SK-N-SH (cell line): ENCODE measurements around the gene CCDC175. TPM values are rescaled to one million over a fixed set of nuclear protein-coding genes. Genes with fewer than 3 reads are reported as not detected.

Experiments used
- CTCF ChIA-PET: fragments of 300-600, 350-600 bp; formaldehyde crosslinking; extraction: SDS; loops from one replicate; lab custom pipeline; 2021; lab: Yijun Ruan, JAX
- POLR2A ChIA-PET: fragments of 350-600 bp; sonication (Branson Sonifier 250); formaldehyde crosslinking; extraction: SDS; loops from one replicate; lab custom pipeline; 2020; ENCODE audit warnings: antibody characterized with exemption, inconsistent platforms; lab: Yijun Ruan, JAX
- DNase-seq: peaks from one replicate; pipeline ENCODE4 v3.0.0; 2012
- H2AFZ ChIP-seq: fragments of 200-600 bp; sonication (generic); 2 replicates; pipeline ENCODE4 v1.8.1; 2016; ENCODE audit warnings: antibody characterized with exemption, mild to moderate bottlenecking, low read depth
- H3F3A ChIP-seq: fragments of 200-600 bp; sonication (generic); replicated peaks from 2 replicates; pipeline ENCODE3; 2016; ENCODE audit warnings: antibody characterized with exemption, mild to moderate bottlenecking; ENCODE audit not compliant: insufficient read depth
- H3K27ac ChIP-seq, 2 experiments: fragments of 200-500 bp in 1 of 2; fragments of 200-600 bp in 1 of 2; sonication (Bioruptor generic) in 1 of 2; sonication (generic), shearing (Covaris generic) in 1 of 2; 2 replicates each; pipeline versions ENCODE4 v1.5.1 to v1.6.1; 2014 to 2016; ENCODE audit warnings: low read depth in 2 of 2, inconsistent platforms in 1 of 2, low read length in 1 of 2, mild to moderate bottlenecking in 1 of 2, mixed read lengths in 1 of 2
- H3K27me3 ChIP-seq: fragments of 200-600 bp; sonication (generic), shearing (Covaris generic); 2 replicates; pipeline ENCODE4 v1.6.1; 2016; ENCODE audit warnings: mixed run types; ENCODE audit not compliant: insufficient read depth
- H3K36me3 ChIP-seq, 2 experiments: fragments of 200-500 bp in 1 of 2; fragments of 200-600 bp in 1 of 2; sonication (Bioruptor generic) in 1 of 2; sonication (generic) in 1 of 2; replicated peaks in 1 of 2; 2 replicates each; pipeline versions ENCODE3 to v1.5.1; 2014 to 2016; ENCODE audit warnings: low read length in 1 of 2, mild to moderate bottlenecking in 1 of 2; ENCODE audit not compliant: insufficient read depth in 2 of 2, control insufficient read depth in 1 of 2
- H3K4me1 ChIP-seq, 2 experiments: fragments of 200-500 bp in 1 of 2; fragments of 200-600 bp in 1 of 2; sonication (Bioruptor generic) in 1 of 2; sonication (generic), shearing (Covaris generic) in 1 of 2; 2 replicates each; pipeline versions ENCODE4 v1.5.1 to v1.6.1; 2014 to 2016; ENCODE audit warnings: low read depth in 1 of 2, low read length in 1 of 2, mixed run types in 1 of 2; ENCODE audit not compliant: insufficient read depth in 2 of 2, control insufficient read depth in 1 of 2
- H3K4me2 ChIP-seq: fragments of 200-600 bp; sonication (generic), shearing (Covaris generic); 2 replicates; pipeline ENCODE4 v1.6.1; 2017; ENCODE audit warnings: mixed run types
- H3K4me3 ChIP-seq, 2 experiments: fragments of 200-500 bp in 1 of 2; fragments of 200-600 bp in 1 of 2; sonication (Bioruptor generic) in 1 of 2; sonication (generic), shearing (Covaris generic) in 1 of 2; 2 replicates each; pipeline versions ENCODE4 v1.5.1 to v1.8.1; 2014 to 2016; ENCODE audit warnings: low read depth in 2 of 2, inconsistent platforms in 1 of 2, low read length in 1 of 2, mild to moderate bottlenecking in 1 of 2, mixed read lengths in 1 of 2, moderate library complexity in 1 of 2
- H3K79me2 ChIP-seq: fragments of 200-600 bp; sonication (generic); 2 replicates; pipeline ENCODE4 v1.8.1; 2017; ENCODE audit warnings: mild to moderate bottlenecking; ENCODE audit not compliant: insufficient read depth
- H3K9ac ChIP-seq: fragments of 200-600 bp; sonication (generic); 2 replicates; pipeline ENCODE4 v1.6.1; 2017; ENCODE audit warnings: mixed run types
- H3K9me2 ChIP-seq: fragments of 200-600 bp; sonication (generic); 2 replicates; pipeline ENCODE4 v1.6.1; 2017; ENCODE audit warnings: mixed run types
- H3K9me3 ChIP-seq: fragments of 200-600 bp; sonication (generic); 2 replicates; pipeline ENCODE4 v1.6.1; 2017; ENCODE audit warnings: mixed run types, mild to moderate bottlenecking, moderate library complexity
- H4K20me1 ChIP-seq: fragments of 200-600 bp; sonication (generic); 2 replicates; pipeline ENCODE4 v1.6.1; 2017; ENCODE audit warnings: mild to moderate bottlenecking, mixed run types; ENCODE audit not compliant: insufficient read depth
- ELF1 ChIP-seq: IDR thresholded peaks from 2 replicates; pipeline ENCODE4 v1.4.0; 2012
- EP300 ChIP-seq, 2 experiments: IDR thresholded peaks; 2 replicates each; pipeline versions ENCODE4 v1.4.0 to v1.6.1; 2012; ENCODE audit warnings: borderline replicate concordance in 1 of 2, low read depth in 1 of 2, low read length in 1 of 2
- FOSL2 ChIP-seq: IDR thresholded peaks from 2 replicates; pipeline ENCODE4 v1.4.0; 2012; ENCODE audit warnings: low read depth, mild to moderate bottlenecking, moderate library complexity, borderline replicate concordance
- GABPA ChIP-seq: IDR thresholded peaks from 2 replicates; pipeline ENCODE4 v1.4.0; 2012; ENCODE audit warnings: low read depth, mild to moderate bottlenecking
- JUND ChIP-seq: IDR thresholded peaks from 2 replicates; pipeline ENCODE4 v1.4.0; 2012
- MEF2A ChIP-seq: IDR thresholded peaks from 2 replicates; pipeline ENCODE4 v1.4.0; 2012; ENCODE audit warnings: low read depth, borderline replicate concordance
- POLR2AphosphoS5 ChIP-seq: IDR thresholded peaks from 2 replicates; pipeline ENCODE4 v1.6.1; 2012; ENCODE audit warnings: low read depth, low read length
- RCOR1 ChIP-seq: fragments of 150-350 bp; IDR thresholded peaks from 2 replicates; pipeline ENCODE4 v1.6.1; 2017; ENCODE audit warnings: antibody characterized with exemption, low read length
- RFX5 ChIP-seq: IDR thresholded peaks from 2 replicates; pipeline ENCODE4 v1.6.1; 2012; ENCODE audit warnings: mild to moderate bottlenecking, improper control_type of control experiment, low read length
- SIN3A ChIP-seq: IDR thresholded peaks from 2 replicates; pipeline ENCODE4 v1.6.1; 2012; ENCODE audit warnings: low read depth, mild to moderate bottlenecking, low read length, moderate library complexity, borderline replicate concordance
- TAF1 ChIP-seq: IDR thresholded peaks from 2 replicates; pipeline ENCODE4 v1.6.1; 2012; ENCODE audit warnings: low read depth, mild to moderate bottlenecking, low read length, moderate library complexity, borderline replicate concordance
- WGBS: methylation state at CpG from one replicate; pipeline ENCODE4 v1.1.6; 2017; ENCODE audit warnings: low lambda C conversion rate; 5-methylcytosine and 5-hydroxymethylcytosine counted together
- polyA plus RNA-seq, 3 experiments: library from polyadenylated mRNA; depleted of rRNA; stranded (reverse); fragments of >200 nt; gene quantifications; 2 replicates each; pipeline ENCODE4 v1.2.3, GENCODE V29; 2012
- TF ChIP-seq, protein P1 (sequence below): IDR thresholded peaks from 2 replicates; pipeline ENCODE4 v1.6.1; 2012; ENCODE audit warnings: mild to moderate bottlenecking, low read depth, low read length, moderate library complexity
- TF ChIP-seq, protein P2 (sequence below): fragments of 200-600 bp; sonication (generic); IDR thresholded peaks from 2 replicates; pipeline ENCODE4 v1.6.1; 2017; ENCODE audit warnings: antibody characterized with exemption, mild to moderate bottlenecking, moderate library complexity

CCDC175 gene
- polyA plus RNA-seq, 1 of the 3 experiments (the other 2 are of a cell fraction), result not detected

DNA sequence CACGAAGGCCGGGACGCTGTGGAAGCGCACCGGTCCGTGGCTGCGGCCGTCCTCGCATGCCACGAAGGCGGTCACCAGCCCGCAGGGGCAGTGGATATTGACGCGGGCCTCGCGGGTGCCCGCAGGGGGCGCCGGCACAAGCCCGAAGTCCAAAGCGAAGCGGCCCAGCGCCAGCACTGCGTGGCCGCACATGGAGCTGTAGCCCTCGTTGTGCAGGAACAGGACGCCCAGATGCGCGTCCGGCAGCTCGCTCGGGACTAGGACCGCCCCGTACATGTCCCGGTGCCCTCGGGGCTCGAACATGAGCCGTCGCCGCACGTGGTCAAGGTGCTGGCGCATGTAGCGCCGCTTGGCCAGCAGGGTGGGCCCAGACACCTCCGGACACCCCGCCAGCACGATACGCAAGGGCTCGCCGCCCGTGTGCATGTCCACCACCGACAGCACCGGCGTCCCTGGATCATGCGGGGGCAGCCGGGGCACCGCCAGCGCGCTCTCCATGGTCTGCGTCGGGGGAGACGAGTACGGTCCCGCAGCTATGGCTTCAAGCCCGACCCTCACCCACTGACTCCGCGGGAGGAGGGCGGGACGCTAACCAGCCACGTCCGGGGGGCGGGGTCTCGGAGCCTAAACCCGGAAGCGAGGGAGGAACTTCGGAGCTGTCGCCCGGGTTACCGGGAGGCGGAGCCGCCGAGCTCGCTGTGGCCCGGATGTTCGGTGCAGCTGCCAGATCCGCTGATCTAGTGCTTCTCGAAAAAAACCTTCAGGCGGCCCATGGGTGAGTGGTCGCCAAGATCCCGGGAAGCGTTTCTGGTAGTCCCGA, 92.6 kb downstream of the CCDC175 start, which contains the start of the genes JKAMP and L3HYPDH (continued):
- TF ChIP-seq, protein P1, sequence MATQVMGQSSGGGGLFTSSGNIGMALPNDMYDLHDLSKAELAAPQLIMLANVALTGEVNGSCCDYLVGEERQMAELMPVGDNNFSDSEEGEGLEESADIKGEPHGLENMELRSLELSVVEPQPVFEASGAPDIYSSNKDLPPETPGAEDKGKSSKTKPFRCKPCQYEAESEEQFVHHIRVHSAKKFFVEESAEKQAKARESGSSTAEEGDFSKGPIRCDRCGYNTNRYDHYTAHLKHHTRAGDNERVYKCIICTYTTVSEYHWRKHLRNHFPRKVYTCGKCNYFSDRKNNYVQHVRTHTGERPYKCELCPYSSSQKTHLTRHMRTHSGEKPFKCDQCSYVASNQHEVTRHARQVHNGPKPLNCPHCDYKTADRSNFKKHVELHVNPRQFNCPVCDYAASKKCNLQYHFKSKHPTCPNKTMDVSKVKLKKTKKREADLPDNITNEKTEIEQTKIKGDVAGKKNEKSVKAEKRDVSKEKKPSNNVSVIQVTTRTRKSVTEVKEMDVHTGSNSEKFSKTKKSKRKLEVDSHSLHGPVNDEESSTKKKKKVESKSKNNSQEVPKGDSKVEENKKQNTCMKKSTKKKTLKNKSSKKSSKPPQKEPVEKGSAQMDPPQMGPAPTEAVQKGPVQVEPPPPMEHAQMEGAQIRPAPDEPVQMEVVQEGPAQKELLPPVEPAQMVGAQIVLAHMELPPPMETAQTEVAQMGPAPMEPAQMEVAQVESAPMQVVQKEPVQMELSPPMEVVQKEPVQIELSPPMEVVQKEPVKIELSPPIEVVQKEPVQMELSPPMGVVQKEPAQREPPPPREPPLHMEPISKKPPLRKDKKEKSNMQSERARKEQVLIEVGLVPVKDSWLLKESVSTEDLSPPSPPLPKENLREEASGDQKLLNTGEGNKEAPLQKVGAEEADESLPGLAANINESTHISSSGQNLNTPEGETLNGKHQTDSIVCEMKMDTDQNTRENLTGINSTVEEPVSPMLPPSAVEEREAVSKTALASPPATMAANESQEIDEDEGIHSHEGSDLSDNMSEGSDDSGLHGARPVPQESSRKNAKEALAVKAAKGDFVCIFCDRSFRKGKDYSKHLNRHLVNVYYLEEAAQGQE, result peak; percentile 21; the same call in 1 of the 2 replicates
- TF ChIP-seq RCOR1, result no peak
- no peak; a peak in 2 of 4 replicates for TF ChIP-seq EP300 (IDR thresholded peaks at IDR 0.05; ENCODE audit: borderline replicate concordance in 1 of 2, low read depth in 1 of 2, low read length in 1 of 2)
- TF ChIP-seq, protein P2, sequence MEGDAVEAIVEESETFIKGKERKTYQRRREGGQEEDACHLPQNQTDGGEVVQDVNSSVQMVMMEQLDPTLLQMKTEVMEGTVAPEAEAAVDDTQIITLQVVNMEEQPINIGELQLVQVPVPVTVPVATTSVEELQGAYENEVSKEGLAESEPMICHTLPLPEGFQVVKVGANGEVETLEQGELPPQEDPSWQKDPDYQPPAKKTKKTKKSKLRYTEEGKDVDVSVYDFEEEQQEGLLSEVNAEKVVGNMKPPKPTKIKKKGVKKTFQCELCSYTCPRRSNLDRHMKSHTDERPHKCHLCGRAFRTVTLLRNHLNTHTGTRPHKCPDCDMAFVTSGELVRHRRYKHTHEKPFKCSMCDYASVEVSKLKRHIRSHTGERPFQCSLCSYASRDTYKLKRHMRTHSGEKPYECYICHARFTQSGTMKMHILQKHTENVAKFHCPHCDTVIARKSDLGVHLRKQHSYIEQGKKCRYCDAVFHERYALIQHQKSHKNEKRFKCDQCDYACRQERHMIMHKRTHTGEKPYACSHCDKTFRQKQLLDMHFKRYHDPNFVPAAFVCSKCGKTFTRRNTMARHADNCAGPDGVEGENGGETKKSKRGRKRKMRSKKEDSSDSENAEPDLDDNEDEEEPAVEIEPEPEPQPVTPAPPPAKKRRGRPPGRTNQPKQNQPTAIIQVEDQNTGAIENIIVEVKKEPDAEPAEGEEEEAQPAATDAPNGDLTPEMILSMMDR, result peak; percentile 67
- peak; percentile 71 for TF ChIP-seq GABPA
- TF ChIP-seq MEF2A, result no peak
- no peak for TF ChIP-seq RFX5
- peak; percentile 95 for TF ChIP-seq ELF1
- TF ChIP-seq FOSL2, result no peak
- peak; percentile 83; the same call in 1 of the 2 replicates for TF ChIP-seq SIN3A
- TF ChIP-seq TAF1, result peak; percentile 56; the same call in 1 of the 2 replicates

DNA sequence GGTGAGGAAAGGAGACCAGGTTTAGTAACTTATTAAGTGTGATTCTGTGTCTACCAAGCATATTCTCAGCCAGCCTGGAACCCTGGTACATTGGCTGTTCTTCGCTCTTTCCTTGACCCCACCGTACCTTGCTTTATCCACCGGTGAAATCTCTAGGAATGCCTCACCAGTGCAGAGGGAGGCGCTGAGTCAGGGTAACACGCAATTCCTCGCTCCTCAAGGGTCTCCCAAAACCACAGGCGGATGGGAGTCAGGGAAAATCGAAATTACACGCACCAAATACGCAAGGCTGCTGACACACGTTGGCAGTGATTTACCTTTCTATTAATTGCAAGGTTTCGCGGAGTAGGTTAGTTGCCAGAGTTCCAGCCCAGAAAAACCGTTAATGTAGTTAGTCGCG, 93.2 kb downstream of the CCDC175 start:
- H3K27me3 ChIP-seq, result no peaks in the 10 kb centered on the region
- H4K20me1 ChIP-seq, result 0 out of 2 replicates have a peak, but pooled peaks cover 9% of the 10 kb centered on the region
- CTCF ChIA-PET, result interaction anchor here (0.9 to 3.4 kb wide), 10 partner anchors 9 to 414 kb away, joined by 3 to 27 read pairs (median 6); partner anchors contain the start of genes CCDC175 and GPR135
- peaks cover 26% of the 10 kb centered on the region for H3F3A ChIP-seq
- H3K4me3 ChIP-seq, result peak overlapping the region; percentile 68 to 89
- peak overlapping the region; percentile 97 to 99 for H3K27ac ChIP-seq
- peaks cover 95% of the 10 kb centered on the region for H3K79me2 ChIP-seq
- H3K9ac ChIP-seq, result peak overlapping the region; percentile 95
- H3K9me2 ChIP-seq, result no peaks in the 10 kb centered on the region; the same call in 1 of the 2 replicates
- H3K36me3 ChIP-seq, result peaks cover 30 to 36% of the 10 kb centered on the region in 2 experiments
- WGBS, result 1% methylated on average over 15 of the region's 16 CpGs
- H3K4me1 ChIP-seq, result peaks cover 12 to 26% of the 10 kb centered on the region in 2 experiments; a peak in 3 of 4 replicates
- POLR2A ChIA-PET, result interaction anchor here (1.7 to 2.0 kb wide), 2 partner anchors 19 to 295 kb away, joined by 8 to 17 read pairs; partner anchors contain the start of genes DAAM1 and GPR135
- no peak overlapping the region for H2AFZ ChIP-seq
- H3K9me3 ChIP-seq, result no peaks in the 10 kb centered on the region
- H3K4me2 ChIP-seq, result peak overlapping the region; percentile 77
- DNase-seq, result no peak
- TF ChIP-seq JUND (peak; percentile 25; the same call in 1 of the 2 replicates), POLR2AphosphoS5 (no peak)
